HCT116 (cell line): ENCODE data around the gene SLC16A13.

ENCODE experiments used
- CTCF ChIP-seq, 3 experiments: fragments of 200-600 bp in 1 of 3; sonication (generic) in 1 of 3; IDR thresholded peaks in 2 of 3; conservative IDR thresholded peaks in 1 of 3; 2 replicates each; pipeline ENCODE4 v1.5.1; 2012 to 2017; ENCODE audit warnings: low read depth in 2 of 3, low read length in 2 of 3, antibody characterized with exemption in 1 of 3, borderline replicate concordance in 1 of 3, control low read depth in 1 of 3, mild to moderate bottlenecking in 1 of 3, mixed read lengths in 1 of 3, mixed run types in 1 of 3, moderate library complexity in 1 of 3; ENCODE audit not compliant: insufficient read depth in 1 of 3
- EZH2 ChIP-seq: fragments of 200-600 bp; sonication (generic); IDR thresholded peaks from 2 replicates; pipeline ENCODE4 v1.6.1; 2017; ENCODE audit warnings: antibody characterized with exemption, mixed run types
- POLR2A ChIP-seq: IDR thresholded peaks from 2 replicates; pipeline ENCODE4 v1.7.0; 2011; ENCODE audit warnings: borderline replicate concordance; ENCODE audit not compliant: insufficient read depth, insufficient read length; ENCODE audit errors: extremely low read depth
- POLR2AphosphoS5 ChIP-seq: IDR thresholded peaks from 2 replicates; pipeline ENCODE4 v1.6.1; 2011; ENCODE audit warnings: mild to moderate bottlenecking, low read depth, low read length, moderate library complexity
- SIN3A ChIP-seq: IDR thresholded peaks from 2 replicates; pipeline ENCODE4 v1.6.1; 2012; ENCODE audit warnings: low read depth

DNA sequence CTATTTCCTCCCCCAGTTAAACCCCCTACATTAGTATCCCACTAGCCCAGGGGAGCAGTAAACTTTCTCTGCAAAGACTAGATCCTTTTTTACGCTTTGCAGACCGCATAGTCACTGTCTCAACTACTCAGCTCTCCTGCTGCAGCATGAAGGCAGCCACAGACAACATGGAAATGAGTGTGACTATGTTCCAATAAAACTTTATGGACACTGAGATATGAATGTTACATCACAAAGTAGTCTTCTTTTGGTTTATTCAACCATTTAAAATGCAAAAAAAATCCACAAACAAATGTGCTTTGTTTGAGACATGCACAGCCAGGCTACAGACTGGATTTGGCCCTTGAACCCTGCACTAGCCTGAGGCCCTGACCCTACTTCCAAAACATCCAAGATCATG lies 25.3 kb upstream of the SLC16A13 start:
- TF ChIP-seq CTCF (IDR thresholded peaks at IDR 0.05 in 2 of 3, conservative IDR thresholded peaks at IDR 0.05 in 1 of 3; ENCODE audit: borderline replicate concordance in 1 of 3, insufficient read depth in 1 of 3, low read depth in 2 of 3, low read length in 2 of 3): no peak
- no peak for TF ChIP-seq POLR2A
- no peak for TF ChIP-seq SIN3A
- no peak for TF ChIP-seq EZH2
- no peak for TF ChIP-seq POLR2AphosphoS5
